HL-60/S4 (cell line): Measurements from ENCODE around the gene AZIN2.
"Not testable (repeated sequence)": the region's sequence is repeated elsewhere in the genome, so short reads cannot be mapped to it uniquely, and the experiment has no call there.

Experiments used
- in situ Hi-C: fragments of 300-500 bp; cut with MboI; formaldehyde crosslinking; loops from 2 replicates; pipeline ENCODE4 v1.14.3; 2022; ENCODE audit warnings: low sequenced_read_pairs

Gene AZIN2

GRCh38 chr1:33080885-33081553, at the start of gene AZIN2:
TSS of gene AZIN2 (plus strand) at chr1:33081153. CDS start at chr1:33082250, 1,097 bp downstream.
- in situ Hi-C loops, result loop anchor here (10.0 to 25.0 kb wide), 2 partner anchors 146 to 569 kb away; no protein-coding TSS in a partner anchor

- in situ Hi-C loops, result no loop called here
Observed at GRCh38 chr1:33031506-33031905, 49.4 kb upstream of the AZIN2 start.

- in situ Hi-C loops, result no loop called here
Observed at GRCh38 chr1:33032126-33032869, 48.7 kb upstream of the AZIN2 start.

- in situ Hi-C loops, result no loop called here
Observed at GRCh38 chr1:33036051-33036525, 44.9 kb upstream of the AZIN2 start.

- in situ Hi-C loops, result no loop called here
Observed at GRCh38 chr1:33036526-33037503, 44.1 kb upstream of the AZIN2 start, which contains the start of gene AK2. TSS of gene AK2 (minus strand) at chr1:33036883. CDS start at chr1:33036828, 55 bp downstream.

- in situ Hi-C loops, result no loop called here
Observed at GRCh38 chr1:33039840-33040239, 41.1 kb upstream of the AZIN2 start.

- in situ Hi-C loops, result no loop called here
Observed at GRCh38 chr1:33041026-33041425, 39.9 kb upstream of the AZIN2 start.

GRCh38 chr1:33042831-33043230, 38.1 kb upstream of the AZIN2 start:
- in situ Hi-C loops, result no loop called here

- in situ Hi-C loops, result no loop called here
Observed at GRCh38 chr1:33043267-33044092, 37.5 kb upstream of the AZIN2 start.

- in situ Hi-C loops, result no loop called here
Observed at GRCh38 chr1:33045246-33045645, 35.7 kb upstream of the AZIN2 start.

- in situ Hi-C loops, result no loop called here
Observed at GRCh38 chr1:33045814-33046213, 35.1 kb upstream of the AZIN2 start.

GRCh38 chr1:33046234-33046633, 34.7 kb upstream of the AZIN2 start:
- in situ Hi-C loops, result not testable (repeated sequence)

- in situ Hi-C loops, result no loop called here
Observed at GRCh38 chr1:33047290-33047689, 33.7 kb upstream of the AZIN2 start.

GRCh38 chr1:33047839-33048305, 33.1 kb upstream of the AZIN2 start:
- in situ Hi-C loops, result no loop called here

GRCh38 chr1:33048426-33048825, 32.5 kb upstream of the AZIN2 start:
- in situ Hi-C loops, result no loop called here

GRCh38 chr1:33049371-33049770, 31.6 kb upstream of the AZIN2 start:
- in situ Hi-C loops, result no loop called here

- in situ Hi-C loops, result no loop called here
Observed at GRCh38 chr1:33050221-33051076, 30.5 kb upstream of the AZIN2 start.

GRCh38 chr1:33055210-33056008, 25.5 kb upstream of the AZIN2 start:
- in situ Hi-C loops, result no loop called here
